ENCODE results near the gene ARGFX.

ARGFX gene

DNA sequence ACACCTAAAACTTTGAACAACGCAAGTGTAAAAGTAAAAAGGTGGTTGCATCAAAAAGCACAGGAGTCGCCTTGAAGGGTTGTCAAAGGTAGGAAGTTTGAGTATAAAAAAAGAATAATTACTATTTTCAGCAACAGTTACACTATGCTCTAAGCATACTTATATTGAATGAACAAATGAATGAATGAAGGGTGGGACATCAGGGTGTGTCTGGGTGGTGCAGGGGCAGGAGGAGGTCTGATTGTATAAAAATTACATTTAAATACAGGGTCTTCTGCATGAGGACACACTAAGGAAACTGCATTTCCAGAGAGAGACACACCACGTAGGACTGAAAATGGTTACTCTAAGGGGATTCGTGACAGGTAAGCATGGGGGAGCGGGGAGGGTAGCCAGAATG is at the start of gene ARGFX:
ARGFX (plus strand) TSS at position 301 of the 400 bp plus-strand sequence. CDS start 2,765 bp downstream, outside the sequence.
- no peak within 1 kb of the TSS for H3K4me3 ChIP-seq (ENCODE audit: low read depth, low read length, poor library complexity, severe bottlenecking)
- TF ChIP-seq, protein P1, sequence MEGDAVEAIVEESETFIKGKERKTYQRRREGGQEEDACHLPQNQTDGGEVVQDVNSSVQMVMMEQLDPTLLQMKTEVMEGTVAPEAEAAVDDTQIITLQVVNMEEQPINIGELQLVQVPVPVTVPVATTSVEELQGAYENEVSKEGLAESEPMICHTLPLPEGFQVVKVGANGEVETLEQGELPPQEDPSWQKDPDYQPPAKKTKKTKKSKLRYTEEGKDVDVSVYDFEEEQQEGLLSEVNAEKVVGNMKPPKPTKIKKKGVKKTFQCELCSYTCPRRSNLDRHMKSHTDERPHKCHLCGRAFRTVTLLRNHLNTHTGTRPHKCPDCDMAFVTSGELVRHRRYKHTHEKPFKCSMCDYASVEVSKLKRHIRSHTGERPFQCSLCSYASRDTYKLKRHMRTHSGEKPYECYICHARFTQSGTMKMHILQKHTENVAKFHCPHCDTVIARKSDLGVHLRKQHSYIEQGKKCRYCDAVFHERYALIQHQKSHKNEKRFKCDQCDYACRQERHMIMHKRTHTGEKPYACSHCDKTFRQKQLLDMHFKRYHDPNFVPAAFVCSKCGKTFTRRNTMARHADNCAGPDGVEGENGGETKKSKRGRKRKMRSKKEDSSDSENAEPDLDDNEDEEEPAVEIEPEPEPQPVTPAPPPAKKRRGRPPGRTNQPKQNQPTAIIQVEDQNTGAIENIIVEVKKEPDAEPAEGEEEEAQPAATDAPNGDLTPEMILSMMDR (IDR thresholded peaks at IDR 0.05; ENCODE audit: low read length): no peak
- H4K20me1 ChIP-seq (ENCODE audit: insufficient read depth, low read length): no peaks in the 10 kb centered on the region
- H3K4me2 ChIP-seq (ENCODE audit: low read length): no peak within 1 kb of the TSS
- H3K79me2 ChIP-seq (ENCODE audit: insufficient read depth, low read length): no peaks in the 10 kb centered on the region
- H3K27me3 ChIP-seq (ENCODE audit: insufficient read depth, low read length): no peaks in the 10 kb centered on the region
- no peaks in the 10 kb centered on the region for H3K9me3 ChIP-seq (ENCODE audit: low read length)
- H3F3A ChIP-seq (ENCODE audit: insufficient read depth, low read length): no peaks in the 10 kb centered on the region
- no peak within 1 kb of the TSS for H2AFZ ChIP-seq (ENCODE audit: low read length)
- no peaks in the 10 kb centered on the region for H3K36me3 ChIP-seq (ENCODE audit: insufficient read depth, low read length)
- H3K4me1 ChIP-seq (ENCODE audit: insufficient read depth, low read length, severe bottlenecking): no peaks in the 10 kb centered on the region
- no peaks in the 10 kb centered on the region for H3K9me2 ChIP-seq (ENCODE audit: low read depth, low read length)
- H3K27ac ChIP-seq (ENCODE audit: low read depth, low read length, poor library complexity, severe bottlenecking): no peak within 1 kb of the TSS
- no peak within 1 kb of the TSS for H3K9ac ChIP-seq (ENCODE audit: low read length)

- Histone ChIP-seq H3F3A (ENCODE audit: insufficient read depth, low read length) (no peaks in the 10 kb centered on the region), H3K9me2 (ENCODE audit: low read depth, low read length) (no peaks in the 10 kb centered on the region), H3K9ac (ENCODE audit: low read length) (no peak overlapping the region), H3K4me1 (ENCODE audit: insufficient read depth, low read length, severe bottlenecking) (no peaks in the 10 kb centered on the region), H3K27me3 (ENCODE audit: insufficient read depth, low read length) (no peaks in the 10 kb centered on the region), H3K4me3 (ENCODE audit: low read depth, low read length, poor library complexity, severe bottlenecking) (no peak overlapping the region), H2AFZ (ENCODE audit: low read length) (no peak overlapping the region), H3K9me3 (ENCODE audit: low read length) (peaks cover 13% of the 10 kb centered on the region), H3K4me2 (ENCODE audit: low read length) (no peak overlapping the region), H3K79me2 (ENCODE audit: insufficient read depth, low read length) (peaks cover 16% of the 10 kb centered on the region), H3K27ac (ENCODE audit: low read depth, low read length, poor library complexity, severe bottlenecking) (no peak overlapping the region), H3K36me3 (ENCODE audit: insufficient read depth, low read length) (peaks cover 84% of the 10 kb centered on the region), H4K20me1 (ENCODE audit: insufficient read depth, low read length) (no peaks in the 10 kb centered on the region)
- no peak for TF ChIP-seq EZH2 (IDR thresholded peaks at IDR 0.05; ENCODE audit: borderline replicate concordance, low read length)
- TF ChIP-seq, protein P1 (IDR thresholded peaks at IDR 0.05; ENCODE audit: low read length): no peak
Measured at GRCh38 chr3:121517953-121518655, 49.6 kb upstream of the ARGFX start.

GRCh38 chr3:121520510-121520909 is 47.2 kb upstream of the ARGFX start:
- no peak overlapping the region for H3K9ac ChIP-seq (ENCODE audit: low read length)
- H3K36me3 ChIP-seq (ENCODE audit: insufficient read depth, low read length): peaks cover 87% of the 10 kb centered on the region
- peaks cover 12% of the 10 kb centered on the region for H3K9me3 ChIP-seq (ENCODE audit: low read length)
- no peak overlapping the region for H3K4me2 ChIP-seq (ENCODE audit: low read length)
- no peaks in the 10 kb centered on the region for H3K4me1 ChIP-seq (ENCODE audit: insufficient read depth, low read length, severe bottlenecking)
- H2AFZ ChIP-seq (ENCODE audit: low read length): no peak overlapping the region
- H3K27ac ChIP-seq (ENCODE audit: low read depth, low read length, poor library complexity, severe bottlenecking): no peak overlapping the region
- H3K4me3 ChIP-seq (ENCODE audit: low read depth, low read length, poor library complexity, severe bottlenecking): no peak overlapping the region
- H4K20me1 ChIP-seq (ENCODE audit: insufficient read depth, low read length): no peaks in the 10 kb centered on the region
- no peaks in the 10 kb centered on the region for H3K9me2 ChIP-seq (ENCODE audit: low read depth, low read length)
- peaks cover 15% of the 10 kb centered on the region for H3K79me2 ChIP-seq (ENCODE audit: insufficient read depth, low read length)
- TF ChIP-seq, protein P1 (IDR thresholded peaks at IDR 0.05; ENCODE audit: low read length): no peak
- no peak for TF ChIP-seq EZH2 (IDR thresholded peaks at IDR 0.05; ENCODE audit: borderline replicate concordance, low read length)
- no peaks in the 10 kb centered on the region for H3K27me3 ChIP-seq (ENCODE audit: insufficient read depth, low read length)
- H3F3A ChIP-seq (ENCODE audit: insufficient read depth, low read length): no peaks in the 10 kb centered on the region

Measured in OCI-LY1 (cell line).